K562 (cell line): ENCODE data around the gene HYOU1. TPM values are rescaled to one million over a fixed set of nuclear protein-coding genes. Genes with fewer than 3 reads are reported as not detected.

Experiments
- ATF7 ChIP-seq: fragments of 450-650 bp; IDR thresholded peaks from 2 replicates; pipeline ENCODE4 v1.7.1; 2014; ENCODE audit warnings: mild to moderate bottlenecking, moderate library complexity
- DACH1 ChIP-seq: fragments of 450-650 bp; IDR thresholded peaks from 2 replicates; pipeline ENCODE4 v1.6.1; 2018; ENCODE audit not compliant: partially characterized antibody
- SMARCE1 ChIP-seq: fragments of 450-650 bp; IDR thresholded peaks from 2 replicates; pipeline ENCODE4 v1.7.1; 2016; ENCODE audit warnings: mild to moderate bottlenecking
- ZBTB11 ChIP-seq, 3 experiments: fragments of 200-800 bp in 1 of 3; fragments of 250-450 bp in 1 of 3; fragments of 450-650 bp in 1 of 3; sonication (Bioruptor Pico) in 1 of 3; sonication (Bioruptor generic) in 1 of 3; formaldehyde crosslinking in 1 of 3; IDR thresholded peaks; 2 replicates each; pipeline versions ENCODE4 v1.6.1 to v1.8.0; 2016 to 2022; ENCODE audit warnings: mild to moderate bottlenecking in 2 of 3, missing genetic modification characterization in 2 of 3, missing compliant biosample characterization in 1 of 3, moderate library complexity in 1 of 3
- ZNF197 ChIP-seq: fragments of 200-800 bp; sonication (Bioruptor generic); IDR thresholded peaks from 2 replicates; pipeline ENCODE4 v1.6.1; 2016; ENCODE audit warnings: low read depth, missing genetic modification characterization, missing compliant biosample characterization
- polyA plus RNA-seq, 8 experiments: library from polyadenylated mRNA; depleted of rRNA in 4 of 8; stranded (reverse) in 5 of 8; unstranded in 3 of 8; fragments of >200 nt; fragmentation: Nextera tagmentation in 2 of 8; fragmentation: Illumina TruSeq in 1 of 8; extraction: Ambion mirVana in 2 of 8; extraction: Trizol in 1 of 8; gene quantifications; 2 replicates each; pipeline versions ENCODE4 v1.2.1 to v1.2.3, GENCODE V29; 2011 to 2014; ENCODE audit warnings: inconsistent platforms in 1 of 8, missing spikeins in 1 of 8
- total RNA-seq, 7 experiments: library from RNA; depleted of rRNA in 6 of 7; stranded (reverse); fragments of >200 nt in 6 of 7; fragmentation: Illumina TruSeq in 2 of 7; extraction: Trizol in 2 of 7; gene quantifications; 2 replicates each; pipeline versions ENCODE4 v1.2.1 to v1.2.3, GENCODE V29; 2011 to 2021; ENCODE audit warnings: low replicate concordance in 1 of 7
- TF ChIP-seq, protein P1 (sequence below), 2 experiments: fragments of 450-650 bp in 1 of 2; sonication (generic) in 1 of 2; formaldehyde crosslinking in 1 of 2; IDR thresholded peaks; 2 replicates each; pipeline versions ENCODE4 v1.7.1 to v1.9.0; 2016 to 2022; ENCODE audit warnings: inconsistent platforms in 1 of 2, mild to moderate bottlenecking in 1 of 2, missing genetic modification reagents in 1 of 2
- TF ChIP-seq, protein P2 (sequence below): sonication (generic); formaldehyde crosslinking; IDR thresholded peaks from 2 replicates; pipeline ENCODE4 v1.8.0; 2022; ENCODE audit warnings: mild to moderate bottlenecking, missing genetic modification reagents
- TF ChIP-seq, protein P3 (sequence below): fragments of 450-650 bp; IDR thresholded peaks from 2 replicates; pipeline ENCODE4 v1.6.1; 2018; ENCODE audit warnings: mild to moderate bottlenecking, low read depth; ENCODE audit not compliant: partially characterized antibody

The HYOU1 gene
- total and polyA plus RNA-seq, 9 of the 15 experiments (the other 6 are each of a cell fraction or from before 2014, with no cell fraction given), result 19.5 to 197 (median 128) TPM

DNA sequence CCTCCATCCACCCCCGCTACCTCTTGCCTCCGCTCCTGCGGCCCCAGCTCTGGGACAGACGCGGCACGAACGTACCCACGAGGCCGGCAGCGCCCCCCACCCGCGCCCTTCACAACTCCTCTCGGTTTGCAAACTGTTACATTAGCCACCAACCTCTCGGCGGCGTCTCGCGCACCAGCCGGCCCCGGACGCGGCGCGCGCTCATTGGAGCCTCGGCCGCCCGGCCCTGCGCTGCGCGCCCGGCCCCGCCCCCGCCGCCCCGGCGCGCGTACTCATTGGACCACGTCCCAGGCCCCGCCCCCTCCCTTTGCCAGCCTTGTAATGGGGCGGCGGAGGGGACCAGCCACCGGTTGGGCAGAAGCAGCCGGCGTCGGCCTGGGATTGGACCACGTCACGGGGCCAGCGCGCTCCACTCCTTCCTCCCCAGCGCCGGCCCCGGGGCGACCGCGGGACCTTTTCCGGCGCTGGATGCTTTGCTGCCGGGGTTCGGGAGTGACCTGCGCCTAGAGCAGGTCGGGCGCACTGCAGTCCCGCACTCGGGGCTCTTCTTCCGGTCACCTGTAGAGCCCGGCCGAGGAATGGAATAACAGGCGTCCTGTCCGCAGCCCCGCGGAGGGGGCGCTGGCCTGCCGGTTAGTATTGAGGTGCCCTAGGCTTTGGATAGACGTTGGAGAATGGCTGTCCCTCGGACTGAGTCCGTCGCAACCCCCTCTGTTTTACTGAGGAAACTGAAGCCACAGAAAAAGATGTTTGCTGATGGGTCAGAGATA lies at the start of gene HYOU1 (continued):
- TF ChIP-seq ATF7 (peak; percentile 82), ZBTB11 (CRISPR knock-in tag; IDR thresholded peaks at IDR 0.05) (peak in 2 of 3 experiments; percentile 44 to 92; a peak in 3 of 6 replicates), ZNF197 (no peak), DACH1 (no peak), SMARCE1 (peak; percentile 29; the same call in 1 of the 2 replicates)
- TF ChIP-seq, protein P1, sequence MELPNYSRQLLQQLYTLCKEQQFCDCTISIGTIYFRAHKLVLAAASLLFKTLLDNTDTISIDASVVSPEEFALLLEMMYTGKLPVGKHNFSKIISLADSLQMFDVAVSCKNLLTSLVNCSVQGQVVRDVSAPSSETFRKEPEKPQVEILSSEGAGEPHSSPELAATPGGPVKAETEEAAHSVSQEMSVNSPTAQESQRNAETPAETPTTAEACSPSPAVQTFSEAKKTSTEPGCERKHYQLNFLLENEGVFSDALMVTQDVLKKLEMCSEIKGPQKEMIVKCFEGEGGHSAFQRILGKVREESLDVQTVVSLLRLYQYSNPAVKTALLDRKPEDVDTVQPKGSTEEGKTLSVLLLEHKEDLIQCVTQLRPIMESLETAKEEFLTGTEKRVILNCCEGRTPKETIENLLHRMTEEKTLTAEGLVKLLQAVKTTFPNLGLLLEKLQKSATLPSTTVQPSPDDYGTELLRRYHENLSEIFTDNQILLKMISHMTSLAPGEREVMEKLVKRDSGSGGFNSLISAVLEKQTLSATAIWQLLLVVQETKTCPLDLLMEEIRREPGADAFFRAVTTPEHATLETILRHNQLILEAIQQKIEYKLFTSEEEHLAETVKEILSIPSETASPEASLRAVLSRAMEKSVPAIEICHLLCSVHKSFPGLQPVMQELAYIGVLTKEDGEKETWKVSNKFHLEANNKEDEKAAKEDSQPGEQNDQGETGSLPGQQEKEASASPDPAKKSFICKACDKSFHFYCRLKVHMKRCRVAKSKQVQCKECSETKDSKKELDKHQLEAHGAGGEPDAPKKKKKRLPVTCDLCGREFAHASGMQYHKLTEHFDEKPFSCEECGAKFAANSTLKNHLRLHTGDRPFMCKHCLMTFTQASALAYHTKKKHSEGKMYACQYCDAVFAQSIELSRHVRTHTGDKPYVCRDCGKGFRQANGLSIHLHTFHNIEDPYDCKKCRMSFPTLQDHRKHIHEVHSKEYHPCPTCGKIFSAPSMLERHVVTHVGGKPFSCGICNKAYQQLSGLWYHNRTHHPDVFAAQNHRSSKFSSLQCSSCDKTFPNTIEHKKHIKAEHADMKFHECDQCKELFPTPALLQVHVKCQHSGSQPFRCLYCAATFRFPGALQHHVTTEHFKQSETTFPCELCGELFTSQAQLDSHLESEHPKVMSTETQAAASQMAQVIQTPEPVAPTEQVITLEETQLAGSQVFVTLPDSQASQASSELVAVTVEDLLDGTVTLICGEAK (IDR thresholded peaks at IDR 0.05), result peak; percentile 86
- TF ChIP-seq, protein P1 (CRISPR knock-in tag; IDR thresholded peaks at IDR 0.05), result no peak
- TF ChIP-seq, protein P2, sequence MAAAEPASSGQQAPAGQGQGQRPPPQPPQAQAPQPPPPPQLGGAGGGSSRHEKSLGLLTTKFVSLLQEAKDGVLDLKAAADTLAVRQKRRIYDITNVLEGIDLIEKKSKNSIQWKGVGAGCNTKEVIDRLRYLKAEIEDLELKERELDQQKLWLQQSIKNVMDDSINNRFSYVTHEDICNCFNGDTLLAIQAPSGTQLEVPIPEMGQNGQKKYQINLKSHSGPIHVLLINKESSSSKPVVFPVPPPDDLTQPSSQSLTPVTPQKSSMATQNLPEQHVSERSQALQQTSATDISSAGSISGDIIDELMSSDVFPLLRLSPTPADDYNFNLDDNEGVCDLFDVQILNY (CRISPR knock-in tag), result no peak
- TF ChIP-seq, protein P3, sequence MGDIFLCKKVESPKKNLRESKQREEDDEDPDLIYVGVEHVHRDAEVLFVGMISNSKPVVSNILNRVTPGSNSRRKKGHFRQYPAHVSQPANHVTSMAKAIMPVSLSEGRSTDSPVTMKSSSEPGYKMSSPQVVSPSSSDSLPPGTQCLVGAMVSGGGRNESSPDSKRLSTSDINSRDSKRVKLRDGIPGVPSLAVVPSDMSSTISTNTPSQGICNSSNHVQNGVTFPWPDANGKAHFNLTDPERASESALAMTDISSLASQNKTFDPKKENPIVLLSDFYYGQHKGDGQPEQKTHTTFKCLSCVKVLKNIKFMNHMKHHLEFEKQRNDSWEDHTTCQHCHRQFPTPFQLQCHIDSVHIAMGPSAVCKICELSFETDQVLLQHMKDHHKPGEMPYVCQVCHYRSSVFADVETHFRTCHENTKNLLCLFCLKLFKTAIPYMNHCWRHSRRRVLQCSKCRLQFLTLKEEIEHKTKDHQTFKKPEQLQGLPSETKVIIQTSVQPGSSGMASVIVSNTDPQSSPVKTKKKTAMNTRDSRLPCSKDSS, result no peak
